Bronchial epithelial cell (primary cell): ENCODE data around the gene PRSS38. TPM values are rescaled to one million over a fixed set of nuclear protein-coding genes. Genes with fewer than 3 reads are reported as not detected.

Source experiments
- DNase-seq: peaks from one replicate; pipeline ENCODE4 v3.0.0-alpha.2; 2010; ENCODE audit warnings: low read depth
- FAIRE-seq: peaks from 2 replicates; lab custom pipeline; 2011; peaks lifted over from hg19 to GRCh38; lab: Jason Lieb, UNC
- H3K27me3 ChIP-seq: 2 replicates; pipeline ENCODE4 v1.5.1; 2011; ENCODE audit warnings: low read length; ENCODE audit not compliant: control insufficient read depth, insufficient read depth
- H3K36me3 ChIP-seq: 2 replicates; pipeline ENCODE4 v1.5.1; 2011; ENCODE audit warnings: low read length; ENCODE audit not compliant: control insufficient read depth, insufficient read depth
- H3K4me3 ChIP-seq: 2 replicates; pipeline ENCODE4 v1.5.1; 2011; ENCODE audit warnings: mild to moderate bottlenecking, low read depth, low read length, control low read depth
- total RNA-seq: library from RNA; depleted of rRNA; stranded (reverse); fragments of >200 nt; gene quantifications from 2 replicates; pipeline ENCODE4 v1.2.1, GENCODE V29; 2014
- TF ChIP-seq, protein P1 (sequence below): IDR thresholded peaks from 2 replicates; pipeline ENCODE4 v1.5.1; 2011; ENCODE audit warnings: mild to moderate bottlenecking, moderate library complexity, low read length, control low read depth, inconsistent platforms; ENCODE audit not compliant: insufficient read depth, severe bottlenecking

PRSS38 gene
- not detected in 2 replicates for total RNA-seq

- TF ChIP-seq, protein P1, sequence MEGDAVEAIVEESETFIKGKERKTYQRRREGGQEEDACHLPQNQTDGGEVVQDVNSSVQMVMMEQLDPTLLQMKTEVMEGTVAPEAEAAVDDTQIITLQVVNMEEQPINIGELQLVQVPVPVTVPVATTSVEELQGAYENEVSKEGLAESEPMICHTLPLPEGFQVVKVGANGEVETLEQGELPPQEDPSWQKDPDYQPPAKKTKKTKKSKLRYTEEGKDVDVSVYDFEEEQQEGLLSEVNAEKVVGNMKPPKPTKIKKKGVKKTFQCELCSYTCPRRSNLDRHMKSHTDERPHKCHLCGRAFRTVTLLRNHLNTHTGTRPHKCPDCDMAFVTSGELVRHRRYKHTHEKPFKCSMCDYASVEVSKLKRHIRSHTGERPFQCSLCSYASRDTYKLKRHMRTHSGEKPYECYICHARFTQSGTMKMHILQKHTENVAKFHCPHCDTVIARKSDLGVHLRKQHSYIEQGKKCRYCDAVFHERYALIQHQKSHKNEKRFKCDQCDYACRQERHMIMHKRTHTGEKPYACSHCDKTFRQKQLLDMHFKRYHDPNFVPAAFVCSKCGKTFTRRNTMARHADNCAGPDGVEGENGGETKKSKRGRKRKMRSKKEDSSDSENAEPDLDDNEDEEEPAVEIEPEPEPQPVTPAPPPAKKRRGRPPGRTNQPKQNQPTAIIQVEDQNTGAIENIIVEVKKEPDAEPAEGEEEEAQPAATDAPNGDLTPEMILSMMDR, result no peak
- Histone ChIP-seq H3K27me3 (no peaks in the 10 kb centered on the region), H3K36me3 (no peaks in the 10 kb centered on the region), H3K4me3 (no peak within 1 kb of the TSS)
- no peak for FAIRE-seq
- no peak for DNase-seq
Measured at GRCh38 chr1:227815468-227816409, at the start of gene PRSS38. TSS of gene PRSS38 (plus strand) at chr1:227815675. CDS start at chr1:227815717, 42 bp downstream.

DNA sequence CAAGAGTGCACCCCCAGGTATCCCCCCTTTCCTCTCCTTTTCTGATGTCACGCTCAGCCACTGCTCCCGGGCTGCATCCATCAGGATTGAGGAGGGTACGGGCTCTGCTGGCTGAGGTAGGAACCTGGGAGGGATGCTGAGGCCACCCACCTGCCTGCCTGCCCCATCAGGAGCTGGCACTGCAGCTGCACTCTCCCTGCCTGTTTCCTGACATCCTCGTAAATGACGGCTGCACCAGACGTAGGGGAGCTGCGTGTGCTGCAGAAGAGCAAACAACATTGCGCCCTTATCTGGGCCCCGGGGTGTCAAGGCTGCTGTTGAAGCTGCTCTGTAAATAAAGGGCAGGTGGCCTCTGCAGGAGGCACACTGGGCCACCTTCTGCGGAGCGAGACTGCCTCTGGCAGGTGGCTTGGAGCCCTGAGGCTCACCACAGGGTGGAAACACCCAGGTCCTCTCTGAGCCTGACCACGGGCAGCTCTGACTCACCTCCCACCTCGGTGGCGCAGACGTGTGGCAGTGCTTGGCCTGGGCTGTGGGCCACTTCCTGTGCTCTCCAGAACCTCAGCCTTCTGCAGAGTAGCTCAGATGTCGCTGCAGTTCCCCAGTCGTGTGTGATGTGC lies 49.4 kb upstream of the PRSS38 start:
- Histone ChIP-seq H3K27me3 (no peaks in the 10 kb centered on the region), H3K4me3 (no peak overlapping the region), H3K36me3 (peaks cover 10% of the 10 kb centered on the region)
- DNase-seq, result no peak
- TF ChIP-seq, protein P1, result no peak
- FAIRE-seq, result no peak

DNA sequence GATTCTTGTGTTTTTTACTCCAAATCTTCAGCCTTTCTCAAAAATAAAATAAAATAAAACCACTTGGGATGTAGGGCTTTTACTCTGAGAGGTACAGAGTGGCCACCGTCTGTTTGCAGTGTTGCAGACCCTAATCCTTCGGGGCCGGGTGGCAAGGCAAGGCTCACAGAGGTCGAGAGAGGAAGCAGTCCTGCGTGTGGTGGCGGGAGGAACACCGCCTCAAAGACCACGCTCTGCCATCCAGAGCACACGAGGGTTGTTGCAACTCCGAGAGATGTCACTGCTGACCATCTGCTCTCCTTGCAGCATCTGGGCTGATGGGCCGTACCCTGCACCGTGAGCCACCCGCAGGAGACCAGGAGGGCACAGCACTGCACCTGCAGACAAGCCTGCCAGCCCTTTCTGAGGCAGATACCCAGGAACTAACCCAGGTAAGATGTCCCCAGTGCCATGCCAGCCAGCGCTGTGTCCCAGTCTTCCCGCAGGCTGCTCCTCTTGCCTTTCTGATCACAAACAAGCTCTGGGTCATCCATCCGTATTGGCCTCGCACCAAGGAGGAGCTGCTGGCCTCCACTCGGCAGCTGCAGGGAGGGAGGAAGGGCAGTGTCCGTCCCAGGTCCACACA lies 48.7 kb upstream of the PRSS38 start:
- H3K36me3 ChIP-seq, result peaks cover 8% of the 10 kb centered on the region
- no peak overlapping the region for H3K4me3 ChIP-seq
- FAIRE-seq (no peak), DNase-seq (no peak)
- no peaks in the 10 kb centered on the region for H3K27me3 ChIP-seq
- TF ChIP-seq, protein P1, result no peak

DNA sequence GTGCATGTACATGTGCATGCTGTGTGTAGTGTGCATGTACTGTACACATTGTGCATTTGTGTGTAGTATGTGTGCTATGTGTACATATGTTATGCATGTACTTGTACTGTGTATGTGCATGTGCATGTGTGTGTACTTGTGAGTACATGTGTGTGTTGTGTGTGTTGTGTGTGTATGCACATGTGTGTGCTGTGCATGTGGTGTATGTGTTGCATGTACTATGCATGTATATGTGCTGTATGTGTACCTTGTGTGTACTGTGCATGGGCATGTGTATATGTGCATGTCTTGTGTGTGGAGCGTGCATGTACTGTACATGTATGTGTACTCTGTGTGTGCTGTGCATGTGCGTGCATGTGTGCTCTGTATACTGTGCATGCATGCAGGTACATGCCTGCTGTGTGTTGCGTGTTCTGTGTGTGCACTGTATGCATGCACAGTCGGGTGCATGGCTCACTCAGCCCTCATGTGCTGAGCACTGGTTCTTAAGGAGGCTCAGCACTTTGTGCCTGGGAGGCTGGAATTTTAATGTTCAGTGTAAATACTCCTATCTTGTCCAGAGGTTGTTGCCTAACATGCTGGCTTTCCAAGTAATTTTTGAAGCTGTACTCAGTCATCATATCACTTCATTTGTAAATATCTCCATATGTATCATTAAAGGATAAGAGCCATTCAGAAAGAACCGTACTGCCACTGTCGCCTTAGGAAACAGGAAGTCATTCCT lies 47.9 kb upstream of the PRSS38 start:
- Histone ChIP-seq H3K27me3 (no peaks in the 10 kb centered on the region), H3K36me3 (peaks cover 7% of the 10 kb centered on the region), H3K4me3 (no peak overlapping the region)
- peak; percentile 99 for FAIRE-seq
- no peak for DNase-seq
- TF ChIP-seq, protein P1, result no peak

- Histone ChIP-seq H3K36me3 (peaks cover 7% of the 10 kb centered on the region), H3K27me3 (no peaks in the 10 kb centered on the region), H3K4me3 (no peak overlapping the region)
- no peak for DNase-seq
- FAIRE-seq, result no peak
- TF ChIP-seq, protein P1, result no peak
Measured at GRCh38 chr1:227768125-227768439, 47.4 kb upstream of the PRSS38 start.
